Measurements from ENCODE around the gene DLEC1. TPM values are rescaled to one million over a fixed set of nuclear protein-coding genes. Genes with fewer than 3 reads are reported as not detected.
A peak's percentile ranks its signal among the peaks of the same experiment; 100 is the strongest.

DLEC1 gene, protein sequence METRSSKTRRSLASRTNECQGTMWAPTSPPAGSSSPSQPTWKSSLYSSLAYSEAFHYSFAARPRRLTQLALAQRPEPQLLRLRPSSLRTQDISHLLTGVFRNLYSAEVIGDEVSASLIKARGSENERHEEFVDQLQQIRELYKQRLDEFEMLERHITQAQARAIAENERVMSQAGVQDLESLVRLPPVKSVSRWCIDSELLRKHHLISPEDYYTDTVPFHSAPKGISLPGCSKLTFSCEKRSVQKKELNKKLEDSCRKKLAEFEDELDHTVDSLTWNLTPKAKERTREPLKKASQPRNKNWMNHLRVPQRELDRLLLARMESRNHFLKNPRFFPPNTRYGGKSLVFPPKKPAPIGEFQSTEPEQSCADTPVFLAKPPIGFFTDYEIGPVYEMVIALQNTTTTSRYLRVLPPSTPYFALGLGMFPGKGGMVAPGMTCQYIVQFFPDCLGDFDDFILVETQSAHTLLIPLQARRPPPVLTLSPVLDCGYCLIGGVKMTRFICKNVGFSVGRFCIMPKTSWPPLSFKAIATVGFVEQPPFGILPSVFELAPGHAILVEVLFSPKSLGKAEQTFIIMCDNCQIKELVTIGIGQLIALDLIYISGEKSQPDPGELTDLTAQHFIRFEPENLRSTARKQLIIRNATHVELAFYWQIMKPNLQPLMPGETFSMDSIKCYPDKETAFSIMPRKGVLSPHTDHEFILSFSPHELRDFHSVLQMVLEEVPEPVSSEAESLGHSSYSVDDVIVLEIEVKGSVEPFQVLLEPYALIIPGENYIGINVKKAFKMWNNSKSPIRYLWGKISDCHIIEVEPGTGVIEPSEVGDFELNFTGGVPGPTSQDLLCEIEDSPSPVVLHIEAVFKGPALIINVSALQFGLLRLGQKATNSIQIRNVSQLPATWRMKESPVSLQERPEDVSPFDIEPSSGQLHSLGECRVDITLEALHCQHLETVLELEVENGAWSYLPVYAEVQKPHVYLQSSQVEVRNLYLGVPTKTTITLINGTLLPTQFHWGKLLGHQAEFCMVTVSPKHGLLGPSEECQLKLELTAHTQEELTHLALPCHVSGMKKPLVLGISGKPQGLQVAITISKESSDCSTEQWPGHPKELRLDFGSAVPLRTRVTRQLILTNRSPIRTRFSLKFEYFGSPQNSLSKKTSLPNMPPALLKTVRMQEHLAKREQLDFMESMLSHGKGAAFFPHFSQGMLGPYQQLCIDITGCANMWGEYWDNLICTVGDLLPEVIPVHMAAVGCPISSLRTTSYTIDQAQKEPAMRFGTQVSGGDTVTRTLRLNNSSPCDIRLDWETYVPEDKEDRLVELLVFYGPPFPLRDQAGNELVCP (N-terminal part only)
- 1 to 10 TPM; 3.8 to 4.2 TPM for total RNA-seq

DNA sequence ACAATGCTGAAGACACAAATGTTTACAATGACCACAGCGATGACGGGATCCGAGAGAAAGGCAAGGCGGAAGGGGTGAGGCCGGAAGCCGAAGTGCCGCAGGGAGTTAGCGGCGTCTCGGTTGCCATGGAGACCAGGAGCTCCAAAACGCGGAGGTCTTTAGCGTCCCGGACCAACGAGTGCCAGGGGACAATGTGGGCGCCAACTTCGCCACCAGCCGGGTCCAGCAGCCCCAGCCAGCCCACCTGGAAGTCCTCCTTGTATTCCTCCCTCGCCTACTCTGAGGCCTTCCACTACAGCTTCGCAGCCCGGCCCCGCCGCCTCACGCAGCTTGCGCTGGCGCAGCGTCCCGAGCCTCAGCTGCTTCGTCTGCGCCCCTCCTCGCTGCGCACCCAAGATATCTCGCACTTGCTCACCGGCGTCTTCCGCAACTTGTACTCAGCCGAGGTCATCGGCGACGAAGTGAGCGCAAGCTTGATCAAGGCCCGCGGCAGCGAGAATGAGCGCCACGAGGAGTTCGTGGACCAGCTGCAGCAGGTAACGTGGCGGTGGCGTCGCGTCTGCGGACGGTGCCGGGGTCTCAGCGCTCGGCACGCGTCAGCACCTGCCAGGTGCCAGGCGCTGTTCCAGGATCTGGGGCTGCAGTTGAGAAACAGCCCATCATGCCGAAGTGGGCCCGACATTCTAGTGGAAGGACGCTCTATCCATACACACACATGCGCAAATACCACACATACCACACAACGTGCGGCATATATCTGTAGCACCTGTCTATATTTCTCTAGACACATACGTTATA lies at the start of gene DLEC1:
Gene DLEC1, plus strand, starts transcription at position 108 of the 798 bp plus-strand sequence. Its CDS starts 18 bp downstream, at position 126.
- Mint-ChIP-seq H3K27ac (peak within 1 kb of the TSS; percentile 98), H3K9me3 (peaks cover 11% of the 10 kb centered on the region), H3K4me3 (peak within 1 kb of the TSS; percentile 54), H3K27me3 (no peaks in the 10 kb centered on the region), H3K36me3 (ENCODE audit: low read depth) (peaks cover 18% of the 10 kb centered on the region), H3K4me1 (peaks cover 37% of the 10 kb centered on the region)
- peak; percentile 94 for DNase-seq
- CTCF ChIA-PET = interaction anchor here (0.7 to 3.1 kb wide), 11 partner anchors 8 to 483 kb away, joined by 3 to 14 read pairs (median 4); partner anchors contain the start of genes ACAA1 and XYLB
- POLR2A ChIA-PET = interaction anchor here (0.7 to 3.7 kb wide), 17 partner anchors 9 to 1368 kb away, joined by 3 to 36 read pairs (median 6); partner anchors contain the start of genes ACAA1, ACVR2B, MYD88 and OXSR1

DNA sequence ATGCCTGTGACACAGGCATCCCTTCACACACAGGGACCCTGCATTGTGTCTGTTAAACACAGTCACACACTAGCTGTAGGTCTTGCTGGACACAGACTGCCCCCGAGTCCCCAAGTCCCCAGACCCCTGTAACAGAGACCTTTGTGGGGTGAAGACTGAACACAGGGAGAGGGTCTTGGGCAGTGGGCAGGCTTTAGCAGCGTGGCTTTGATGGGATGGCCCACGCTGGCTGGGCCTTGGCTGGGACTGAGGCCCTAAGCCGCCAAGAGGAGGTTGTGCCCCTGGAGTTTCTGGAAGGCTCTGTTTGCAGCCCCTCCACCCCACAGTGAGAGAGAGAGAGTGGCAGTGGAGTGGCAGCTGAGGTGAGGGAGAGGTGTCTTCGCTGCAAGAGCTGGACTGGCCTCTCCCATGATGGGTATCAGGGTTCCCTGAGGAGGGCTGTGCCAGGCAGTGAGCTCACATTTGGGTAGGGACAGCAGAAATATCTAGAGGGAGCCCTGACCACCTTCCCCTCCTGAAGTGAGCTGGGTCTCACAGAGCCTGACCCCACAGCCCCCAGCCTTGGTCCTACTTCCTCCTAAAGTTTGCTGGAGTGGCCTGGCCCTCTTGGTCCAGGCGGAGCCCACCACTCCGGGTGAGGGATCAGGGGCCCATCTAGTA lies 49.1 kb upstream of the DLEC1 start:
- ChIA-PET POLR2A (no interaction called here), CTCF (no interaction called here)
- no peaks in the 10 kb centered on the region for H3K9me3 Mint-ChIP-seq
- H3K4me1 Mint-ChIP-seq = peaks cover 21% of the 10 kb centered on the region
- H3K27me3 Mint-ChIP-seq = no peaks in the 10 kb centered on the region
- H3K36me3 Mint-ChIP-seq (ENCODE audit: low read depth) = no peaks in the 10 kb centered on the region
- no peak overlapping the region for H3K4me3 Mint-ChIP-seq
- no peak overlapping the region for H3K27ac Mint-ChIP-seq
- no peak for DNase-seq

DNA sequence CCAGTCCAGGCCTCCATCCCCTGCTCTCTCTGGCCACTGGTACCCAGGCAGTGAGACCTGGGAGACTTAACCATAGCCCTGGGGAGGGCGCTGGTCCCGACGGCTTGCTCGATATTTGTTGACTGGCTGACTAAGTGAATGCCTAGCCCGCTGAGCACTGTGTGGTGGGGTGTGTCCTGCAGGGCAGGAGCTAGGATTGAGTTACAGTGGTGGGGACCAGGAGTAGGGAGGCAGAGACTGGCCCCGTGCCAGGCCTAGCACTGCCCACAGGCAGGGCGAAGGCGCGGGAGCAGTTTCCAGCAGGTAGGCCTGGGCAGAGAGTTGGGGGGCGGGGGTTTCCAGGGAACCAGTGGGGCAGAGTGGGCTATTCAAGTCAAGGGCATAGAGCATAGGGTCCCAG lies 48.5 kb upstream of the DLEC1 start, which contains the start of gene VILL:
Gene VILL, plus strand, starts transcription at position 260 of the 400 bp plus-strand sequence. CDS start 2,887 bp downstream, outside the sequence.
- H3K9me3 Mint-ChIP-seq = no peaks in the 10 kb centered on the region
- DNase-seq = no peak
- peaks cover 27% of the 10 kb centered on the region for H3K4me1 Mint-ChIP-seq
- H3K27ac Mint-ChIP-seq = no peak within 1 kb of the TSS
- no peaks in the 10 kb centered on the region for H3K27me3 Mint-ChIP-seq
- ChIA-PET POLR2A (no interaction called here), CTCF (no interaction called here)
- peaks cover 2% of the 10 kb centered on the region for H3K36me3 Mint-ChIP-seq (ENCODE audit: low read depth)
- H3K4me3 Mint-ChIP-seq = no peak within 1 kb of the TSS

DNA sequence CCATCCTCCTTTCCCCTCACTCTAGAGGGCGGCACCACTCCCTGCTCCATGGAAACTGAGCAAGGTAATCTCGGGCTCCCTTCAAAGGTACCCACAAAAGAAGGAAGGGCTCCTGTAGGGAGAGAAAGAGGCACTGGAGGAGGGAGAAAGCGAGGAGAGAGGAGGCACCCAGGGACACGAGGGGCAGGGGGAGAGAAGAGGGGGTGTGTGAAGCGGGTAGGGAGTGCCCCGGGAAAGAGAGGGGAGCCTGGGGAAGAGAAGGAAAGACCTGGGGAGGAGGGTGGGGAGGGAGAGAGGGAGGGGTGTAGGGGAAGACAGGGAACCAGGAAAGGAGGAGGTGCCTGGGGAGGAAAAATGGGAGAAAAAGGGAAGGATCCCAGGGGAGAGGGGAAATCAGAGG lies 47.9 kb upstream of the DLEC1 start:
- Mint-ChIP-seq H3K27ac (no peak overlapping the region), H3K36me3 (ENCODE audit: low read depth) (peaks cover 8% of the 10 kb centered on the region), H3K27me3 (no peaks in the 10 kb centered on the region), H3K9me3 (no peaks in the 10 kb centered on the region), H3K4me3 (no peak overlapping the region), H3K4me1 (peaks cover 32% of the 10 kb centered on the region)
- DNase-seq = no peak
- ChIA-PET POLR2A (no interaction called here), CTCF (no interaction called here)

DNA sequence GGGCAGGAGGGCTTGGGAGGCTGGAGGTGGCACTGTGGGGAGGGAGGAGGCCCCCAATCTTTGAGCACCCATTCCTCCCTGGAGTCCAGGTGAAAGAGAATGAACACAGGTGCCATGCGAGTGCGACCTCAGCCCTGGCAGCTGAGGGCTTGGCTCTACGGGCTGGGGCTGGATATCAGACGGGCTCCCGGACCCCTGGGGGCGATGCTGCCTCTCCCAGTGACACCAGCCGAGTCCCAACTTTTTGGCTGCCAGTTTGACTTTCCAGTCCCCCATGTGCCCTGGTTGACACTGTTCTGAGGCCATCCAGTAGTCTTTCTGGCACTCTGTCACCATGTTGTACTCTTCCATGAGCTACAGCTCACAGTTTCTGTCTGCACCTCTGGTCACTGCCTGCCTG lies 47.2 kb upstream of the DLEC1 start:
- Mint-ChIP-seq H3K4me1 (peaks cover 40% of the 10 kb centered on the region), H3K4me3 (no peak overlapping the region), H3K27ac (no peak overlapping the region), H3K27me3 (no peaks in the 10 kb centered on the region), H3K9me3 (no peaks in the 10 kb centered on the region), H3K36me3 (ENCODE audit: low read depth) (peaks cover 15% of the 10 kb centered on the region)
- POLR2A ChIA-PET = interaction anchor here (1.2 kb wide), 1 partner anchor 48 kb away, joined by 6 read pairs; no protein-coding TSS in a partner anchor
- DNase-seq = no peak
- CTCF ChIA-PET = interaction anchor here (0.5 kb wide), 1 partner anchor 354 kb away, joined by 3 read pairs; no protein-coding TSS in a partner anchor

DNA sequence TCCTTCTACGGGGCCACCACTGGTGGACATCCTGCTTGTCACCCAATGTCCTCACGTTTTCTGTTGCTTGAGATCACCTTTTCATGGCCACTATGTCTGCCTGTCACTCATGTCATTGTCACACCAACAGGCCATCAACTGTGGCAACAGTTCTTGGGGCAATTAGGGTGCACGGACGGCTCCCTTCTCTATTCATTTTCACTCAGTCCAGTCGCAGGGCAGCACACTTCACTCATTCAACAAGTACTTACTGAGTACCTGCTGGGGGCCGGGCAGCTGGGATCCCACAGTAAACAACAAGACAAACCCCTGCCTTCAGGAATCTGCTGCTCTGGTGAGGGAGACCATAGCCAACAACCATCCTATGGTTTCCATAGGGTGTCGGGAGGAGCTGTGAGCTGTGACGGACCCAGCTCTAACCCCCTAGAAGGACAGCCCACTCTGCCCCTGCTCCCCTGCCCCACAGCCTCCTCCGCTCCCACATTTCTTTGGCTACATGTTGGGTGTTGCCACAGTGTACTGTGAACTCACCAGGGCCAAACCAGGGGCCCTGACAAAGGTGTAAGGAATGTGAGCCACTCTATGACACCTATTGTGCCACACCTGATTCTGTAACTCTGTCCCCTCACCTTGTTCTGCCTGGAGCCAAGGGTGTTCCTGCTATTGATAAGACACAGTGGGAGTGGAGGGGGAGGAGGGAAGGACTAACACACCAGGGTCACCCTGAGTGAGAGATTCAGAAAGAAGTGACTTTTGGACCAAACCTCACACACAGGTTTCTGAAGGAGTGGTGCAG lies 46.5 kb upstream of the DLEC1 start:
- H3K27me3 Mint-ChIP-seq = no peaks in the 10 kb centered on the region

DNA sequence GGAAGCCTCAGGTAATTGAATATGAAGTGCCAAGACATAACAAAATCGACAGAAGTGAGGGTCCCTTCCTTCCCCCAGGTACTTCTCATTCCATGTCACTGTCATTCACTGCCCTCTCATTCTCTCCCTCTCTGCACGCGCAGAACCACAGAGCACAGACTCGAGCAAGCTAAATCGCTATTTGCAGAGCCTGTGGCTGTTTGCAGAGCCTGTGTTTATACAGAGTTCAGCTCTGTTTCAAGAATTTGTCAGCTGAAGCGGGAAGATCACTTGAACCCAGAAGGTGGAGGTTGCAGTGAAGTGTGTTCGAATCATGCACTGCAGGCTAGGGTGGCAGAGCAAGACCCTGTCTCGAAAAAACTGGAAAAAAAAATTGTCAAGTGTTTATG lies 45.9 kb upstream of the DLEC1 start:
- Mint-ChIP-seq H3K9me3 (no peaks in the 10 kb centered on the region), H3K36me3 (ENCODE audit: low read depth) (peaks cover 17% of the 10 kb centered on the region), H3K4me1 (peaks cover 50% of the 10 kb centered on the region), H3K4me3 (peak overlapping the region; percentile 89), H3K27me3 (no peaks in the 10 kb centered on the region), H3K27ac (peak overlapping the region; percentile 82)
- no peak for DNase-seq
- POLR2A ChIA-PET = interaction anchor here (1.2 kb wide), 1 partner anchor 47 kb away, joined by 6 read pairs; no protein-coding TSS in a partner anchor
- CTCF ChIA-PET = interaction anchor here (1.0 kb wide), 1 partner anchor 18 kb away, joined by 3 read pairs; no protein-coding TSS in a partner anchor

More for the DNA sequence above, 46.5 kb upstream of the DLEC1 start:
- H3K9me3 Mint-ChIP-seq = no peaks in the 10 kb centered on the region
- POLR2A ChIA-PET = interaction anchor here (1.2 kb wide), 1 partner anchor 47 kb away, joined by 6 read pairs; no protein-coding TSS in a partner anchor
- H3K4me3 Mint-ChIP-seq = peak overlapping the region; percentile 89
- DNase-seq = no peak
- H3K36me3 Mint-ChIP-seq (ENCODE audit: low read depth) = peaks cover 17% of the 10 kb centered on the region
- CTCF ChIA-PET = interaction anchor here (1.0 kb wide), 1 partner anchor 18 kb away, joined by 3 read pairs; no protein-coding TSS in a partner anchor
- H3K27ac Mint-ChIP-seq = no peak overlapping the region
- peaks cover 45% of the 10 kb centered on the region for H3K4me1 Mint-ChIP-seq

DNA sequence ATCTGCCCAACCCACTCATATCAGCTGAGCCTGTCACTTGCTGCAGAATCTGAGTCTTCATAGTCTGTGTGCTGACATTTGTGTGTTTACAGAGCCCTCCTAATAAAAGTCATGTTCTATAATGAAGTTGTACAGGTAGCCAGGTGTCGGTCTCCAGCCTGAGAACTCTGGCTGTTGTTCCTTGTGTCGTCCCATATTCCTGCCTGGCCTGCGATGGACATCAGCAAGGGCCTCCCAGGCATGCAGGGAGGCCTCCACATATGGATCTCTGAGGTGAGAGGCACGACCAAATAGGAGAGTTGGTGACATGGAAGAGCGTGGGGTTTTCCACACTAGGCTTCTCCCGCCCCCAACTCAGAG lies 45.6 kb upstream of the DLEC1 start:
- Mint-ChIP-seq H3K4me3 (peak overlapping the region; percentile 89), H3K4me1 (peaks cover 54% of the 10 kb centered on the region), H3K9me3 (no peaks in the 10 kb centered on the region), H3K27me3 (no peaks in the 10 kb centered on the region), H3K27ac (peak overlapping the region; percentile 82), H3K36me3 (ENCODE audit: low read depth) (peaks cover 17% of the 10 kb centered on the region)
- CTCF ChIA-PET = interaction anchor here (1.0 kb wide), 1 partner anchor 18 kb away, joined by 3 read pairs; no protein-coding TSS in a partner anchor
- DNase-seq = no peak
- POLR2A ChIA-PET = no interaction called here

DNA sequence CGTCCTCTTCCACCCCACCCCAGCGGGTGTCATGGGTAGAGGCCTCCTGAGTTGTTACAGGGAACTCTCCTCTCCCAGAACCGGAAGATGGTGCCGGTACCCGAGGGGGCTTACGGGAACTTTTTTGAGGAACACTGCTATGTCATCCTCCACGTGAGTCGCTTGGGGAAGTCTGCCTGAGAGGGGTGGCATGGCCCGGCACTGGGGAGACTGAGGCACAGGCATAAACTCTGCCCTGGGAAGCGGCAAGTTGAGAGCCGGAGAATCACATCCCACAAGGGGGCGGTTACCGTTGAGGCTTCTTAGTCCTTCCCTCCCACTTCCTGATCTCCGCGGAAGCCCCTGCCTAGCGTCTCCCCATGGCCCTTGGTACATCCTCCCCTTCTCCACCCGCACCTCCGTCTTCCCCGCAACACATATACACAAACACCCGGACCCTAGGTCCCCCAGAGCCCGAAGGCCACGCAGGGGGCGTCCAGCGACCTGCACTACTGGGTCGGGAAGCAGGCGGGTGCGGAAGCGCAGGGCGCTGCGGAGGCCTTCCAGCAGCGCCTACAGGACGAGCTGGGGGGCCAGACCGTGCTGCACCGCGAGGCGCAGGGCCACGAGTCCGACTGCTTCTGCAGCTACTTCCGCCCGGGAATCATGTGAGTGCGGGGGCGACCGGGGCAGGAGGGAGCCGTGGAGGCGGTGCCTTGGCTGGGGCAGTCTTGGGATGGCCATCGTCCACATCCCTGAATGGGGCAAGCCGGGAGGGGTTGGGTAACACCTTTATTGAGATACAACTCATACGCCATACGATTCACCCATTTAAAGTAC lies 45.0 kb upstream of the DLEC1 start:
- Mint-ChIP-seq H3K4me1 (peaks cover 58% of the 10 kb centered on the region), H3K9me3 (no peaks in the 10 kb centered on the region), H3K4me3 (peak overlapping the region; percentile 89), H3K36me3 (ENCODE audit: low read depth) (peaks cover 17% of the 10 kb centered on the region), H3K27me3 (no peaks in the 10 kb centered on the region), H3K27ac (peak overlapping the region; percentile 82)
- DNase-seq = peak; percentile 69
- POLR2A ChIA-PET = interaction anchor here (0.7 to 1.0 kb wide), 3 partner anchors 20 to 169 kb away, joined by 3 to 5 read pairs (median 4); partner anchors contain the start of gene DLEC1
- CTCF ChIA-PET = interaction anchor here (0.9 kb wide), 1 partner anchor 21 kb away, joined by 3 read pairs; no protein-coding TSS in a partner anchor

DNA sequence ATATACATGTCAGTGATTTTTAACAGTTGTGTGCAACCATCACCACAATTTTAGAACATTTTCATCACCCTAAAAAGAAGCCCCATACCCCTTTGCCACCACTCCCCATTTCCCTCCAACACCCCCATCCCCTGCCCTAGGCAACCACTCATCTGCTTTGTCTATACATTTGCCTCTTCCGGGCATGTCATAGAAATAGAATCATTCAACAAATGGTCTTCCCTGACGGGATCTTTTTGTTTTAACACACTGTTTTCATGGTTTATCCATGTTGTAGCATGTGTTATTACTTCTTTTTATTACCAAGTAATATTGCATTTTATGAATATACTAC lies 44.4 kb upstream of the DLEC1 start:
- H3K27ac Mint-ChIP-seq = peak overlapping the region; percentile 82
- peak overlapping the region; percentile 89 for H3K4me3 Mint-ChIP-seq
- no peaks in the 10 kb centered on the region for H3K9me3 Mint-ChIP-seq
- H3K36me3 Mint-ChIP-seq (ENCODE audit: low read depth) = peaks cover 22% of the 10 kb centered on the region
- peaks cover 64% of the 10 kb centered on the region for H3K4me1 Mint-ChIP-seq
- H3K27me3 Mint-ChIP-seq = no peaks in the 10 kb centered on the region
- POLR2A ChIA-PET = interaction anchor here (0.7 to 1.0 kb wide), 3 partner anchors 21 to 169 kb away, joined by 3 to 5 read pairs (median 4); partner anchors contain the start of gene DLEC1
- DNase-seq = no peak
- CTCF ChIA-PET = interaction anchor here (0.9 kb wide), 1 partner anchor 21 kb away, joined by 3 read pairs; no protein-coding TSS in a partner anchor

Measured in activated CD4-positive, alpha-beta memory T cell treated with anti-CD3 and anti-CD28 coated beads, Interleukin-2, amount 10 ng/mL, durations not matched to agents 7 days and 5 days (primary cell).